Right atrium auricular region (tissue), 2 donors: Measurements from ENCODE around the gene ZNF407. TPM values are rescaled to one million over a fixed set of nuclear protein-coding genes. Genes with fewer than 3 reads are reported as not detected.

ENCODE experiments used
- DNase-seq: peaks from one replicate; pipeline ENCODE4 v3.0.0-alpha.2; 2019; ENCODE audit warnings: low spot score
- H3K27ac ChIP-seq, 2 donors: fragments of 200-600 bp; sonication (generic); 1 replicate in 1 of 2; 2 replicates in 1 of 2; pipeline ENCODE4 v1.5.1; 2016 to 2019
- H3K27me3 ChIP-seq, 2 donors: fragments of 200-600 bp; sonication (generic); one replicate each; pipeline versions ENCODE4 v1.5.1 to v1.6.0; 2017 to 2019
- H3K36me3 ChIP-seq: fragments of 200-600 bp; sonication (generic); one replicate; pipeline ENCODE4 v1.5.1; 2016
- H3K4me1 ChIP-seq, 2 donors: fragments of 200-600 bp; sonication (generic); one replicate each; pipeline versions ENCODE4 v1.5.1 to v1.6.0; 2017 to 2019
- H3K4me3 ChIP-seq, 2 donors: fragments of 200-600 bp; sonication (generic); 1 replicate in 1 of 2; 2 replicates in 1 of 2; pipeline ENCODE4 v1.5.1; 2017 to 2019; ENCODE audit warnings: mild to moderate bottlenecking in 1 of 2, moderate library complexity in 1 of 2
- H3K9me3 ChIP-seq, 2 donors: fragments of 200-600 bp; sonication (generic); one replicate each; pipeline ENCODE4 v1.5.1; 2019
- CTCF ChIP-seq, 2 donors: fragments of 200-600 bp; sonication (generic); IDR thresholded peaks; one replicate each; pipeline ENCODE4 v1.5.1; 2019; ENCODE audit warnings: antibody characterized with exemption in 2 of 2
- total RNA-seq, 2 donors: library from RNA; depleted of rRNA; stranded (reverse); fragments of >200 nt; gene quantifications; one replicate each; pipeline ENCODE4 v1.1.0, GENCODE V29; 2016

The ZNF407 gene
- total RNA-seq, 2 donors from 2014 or later, result 7.8 to 8.7 TPM

- no peaks in the 10 kb centered on the region for H3K9me3 ChIP-seq
- no peak for TF ChIP-seq CTCF (IDR thresholded peaks at IDR 0.05)
- no peaks in the 10 kb centered on the region for H3K36me3 ChIP-seq
- H3K4me1 ChIP-seq, result peaks cover 0 to 14% of the 10 kb centered on the region in 2 donors
- DNase-seq, result no peak
- H3K27me3 ChIP-seq, result no peaks in the 10 kb centered on the region
- H3K27ac ChIP-seq, result no peak overlapping the region
- H3K4me3 ChIP-seq, result no peak overlapping the region
Observed at GRCh38 chr18:74567822-74568221, 29.8 kb upstream of the ZNF407 start.

GRCh38 chr18:74569401-74569800 lies 28.3 kb upstream of the ZNF407 start:
- TF ChIP-seq CTCF (IDR thresholded peaks at IDR 0.05), result no peak
- Histone ChIP-seq H3K27ac (peak overlapping the region in 1 of 2 donors; percentile 11), H3K36me3 (no peaks in the 10 kb centered on the region), H3K4me3 (no peak overlapping the region), H3K9me3 (no peaks in the 10 kb centered on the region), H3K27me3 (no peaks in the 10 kb centered on the region), H3K4me1 (peaks cover 0 to 18% of the 10 kb centered on the region in 2 donors)
- no peak for DNase-seq

- H3K27me3 ChIP-seq, result no peaks in the 10 kb centered on the region
- DNase-seq, result no peak
- no peak for TF ChIP-seq CTCF (IDR thresholded peaks at IDR 0.05)
- H3K4me3 ChIP-seq, result no peak overlapping the region
- no peaks in the 10 kb centered on the region for H3K9me3 ChIP-seq
- H3K4me1 ChIP-seq, result peaks cover 0 to 20% of the 10 kb centered on the region in 2 donors
- no peak overlapping the region for H3K27ac ChIP-seq
- H3K36me3 ChIP-seq, result no peaks in the 10 kb centered on the region
Observed at GRCh38 chr18:74570266-74570665, 27.4 kb upstream of the ZNF407 start.

GRCh38 chr18:74571895-74572680 lies 25.6 kb upstream of the ZNF407 start:
- Histone ChIP-seq H3K36me3 (no peaks in the 10 kb centered on the region), H3K27me3 (no peaks in the 10 kb centered on the region), H3K4me1 (peaks cover 0 to 20% of the 10 kb centered on the region in 2 donors), H3K9me3 (no peaks in the 10 kb centered on the region), H3K27ac (peak overlapping the region; percentile 19 to 43), H3K4me3 (no peak overlapping the region)
- TF ChIP-seq CTCF (IDR thresholded peaks at IDR 0.05), result no peak
- peak; percentile 61 for DNase-seq

- no peak overlapping the region for H3K4me3 ChIP-seq
- no peaks in the 10 kb centered on the region for H3K9me3 ChIP-seq
- H3K36me3 ChIP-seq, result no peaks in the 10 kb centered on the region
- no peaks in the 10 kb centered on the region for H3K27me3 ChIP-seq
- no peak for DNase-seq
- peaks cover 0 to 20% of the 10 kb centered on the region in 2 donors for H3K4me1 ChIP-seq
- TF ChIP-seq CTCF (IDR thresholded peaks at IDR 0.05), result no peak
- no peak overlapping the region for H3K27ac ChIP-seq
Observed at GRCh38 chr18:74573053-74573452, 24.6 kb upstream of the ZNF407 start.

GRCh38 chr18:74574916-74575315 lies 22.8 kb upstream of the ZNF407 start:
- no peak for DNase-seq
- Histone ChIP-seq H3K4me1 (peaks cover 0 to 15% of the 10 kb centered on the region in 2 donors), H3K9me3 (no peaks in the 10 kb centered on the region), H3K4me3 (no peak overlapping the region), H3K27ac (no peak overlapping the region), H3K36me3 (no peaks in the 10 kb centered on the region), H3K27me3 (no peaks in the 10 kb centered on the region)
- TF ChIP-seq CTCF (IDR thresholded peaks at IDR 0.05), result no peak
